HL-60 (cell line): ENCODE results near the gene OTUB1.

Experiments used
- CTCF ChIP-seq: IDR thresholded peaks from one replicate; pipeline ENCODE4 v1.5.1; 2011; ENCODE audit warnings: low read length, control low read depth, inconsistent platforms; ENCODE audit not compliant: insufficient read depth
- POLR2AphosphoS5 ChIP-seq: IDR thresholded peaks from 2 replicates; pipeline ENCODE4 v1.6.1; 2012; ENCODE audit warnings: low read depth
- REST ChIP-seq: IDR thresholded peaks from 2 replicates; pipeline ENCODE4 v1.6.1; 2012; ENCODE audit warnings: low read depth; ENCODE audit not compliant: insufficient replicate concordance
- SPI1 ChIP-seq: IDR thresholded peaks from 2 replicates; pipeline ENCODE4 v1.6.1; 2012; ENCODE audit warnings: low read depth, mild to moderate bottlenecking, borderline replicate concordance

- TF ChIP-seq REST: no peak
- no peak for TF ChIP-seq SPI1
- TF ChIP-seq CTCF: no peak
- TF ChIP-seq POLR2AphosphoS5: no peak; the same call in 1 of the 2 replicates
These were observed 50.9 kb downstream of the OTUB1 start for GRCh38 chr11:64037027-64037634.
